Epithelial cell of umbilical artery (primary cell): ENCODE results near the gene CACNA1F. TPM values are rescaled to one million over a fixed set of nuclear protein-coding genes. Genes with fewer than 3 reads are reported as not detected.

Experiments used
- total RNA-seq: library from RNA; depleted of rRNA; stranded (reverse); fragments of >200 nt; gene quantifications from 2 replicates; pipeline ENCODE4 v1.2.3, GENCODE V29; 2014

Gene CACNA1F
- total RNA-seq = not detected in 2 replicates

GRCh38 chrX:49233176-49233575, at the start of gene CACNA1F:
Gene CACNA1F (minus strand): TSS chrX:49233340. CDS start chrX:49233309, 31 bp downstream.

GRCh38 chrX:49269767-49270248, 36.7 kb upstream of the CACNA1F start, which contains the start of gene PPP1R3F:
Gene PPP1R3F (plus strand): TSS chrX:49269793. CDS start chrX:49269870, 77 bp downstream.

GRCh38 chrX:49264460-49264859, 31.3 kb upstream of the CACNA1F start, which contains the start of gene FOXP3:
Gene FOXP3 (minus strand): TSS chrX:49264710. CDS start chrX:49258505, 6,205 bp downstream.

GRCh38 chrX:49199906-49200771, 33.0 kb downstream of the CACNA1F start, which contains the start of gene SYP:
Gene SYP (minus strand): TSS chrX:49200193. CDS start chrX:49200186, 7 bp downstream.

GRCh38 chrX:49186125-49187027, 46.8 kb downstream of the CACNA1F start, which contains the start of gene PRICKLE3:
Gene PRICKLE3 (minus strand): TSS chrX:49186373. CDS start chrX:49186297, 76 bp downstream.

GRCh38 chrX:49171752-49172279, 61.3 kb downstream of the CACNA1F start, which contains the start of gene PLP2:
Gene PLP2 (plus strand): TSS chrX:49171898. CDS start chrX:49172001, 103 bp downstream.

GRCh38 chrX:49162620-49163019, 70.5 kb downstream of the CACNA1F start, which contains the start of gene MAGIX:
Gene MAGIX (plus strand): TSS chrX:49162758. CDS start chrX:49162890, 132 bp downstream.

Other genes with a start within 250 kb of the CACNA1F start
- gene GRIPAP1, start 231.1 kb downstream of the CACNA1F start, total RNA-seq = 22.4 and 27.1 TPM in 2 replicates
- 15.3 and 18.1 TPM in 2 replicates for gene TFE3, start 190.0 kb downstream of the CACNA1F start, total RNA-seq
- gene CCDC120, start 174.3 kb downstream of the CACNA1F start, total RNA-seq = 0.61 and 0.65 TPM in 2 replicates
- 4.6 and 5.2 TPM in 2 replicates for gene PRAF2, start 159.3 kb downstream of the CACNA1F start, total RNA-seq
- 24.0 and 34.0 TPM in 2 replicates for gene WDR45, start 153.5 kb downstream of the CACNA1F start, total RNA-seq
- gene GPKOW, start 109.6 kb downstream of the CACNA1F start, total RNA-seq = 23.4 and 25.1 TPM in 2 replicates
- 0.65 and 1.7 TPM in 2 replicates for gene MAGIX, start 70.6 kb downstream of the CACNA1F start, total RNA-seq
- gene PLP2, start 61.4 kb downstream of the CACNA1F start, total RNA-seq = 7.8 and 13.3 TPM in 2 replicates
- gene PRICKLE3, start 47.0 kb downstream of the CACNA1F start, total RNA-seq = 5.2 and 6.2 TPM in 2 replicates
- under 0.01 and 0.15 TPM in 2 replicates for gene SYP, start 33.1 kb downstream of the CACNA1F start, total RNA-seq
- 8.1 and 10.6 TPM in 2 replicates for gene CCDC22, start 2.1 kb upstream of the CACNA1F start, total RNA-seq
- gene FOXP3, start 31.4 kb upstream of the CACNA1F start, total RNA-seq = not detected in 2 replicates
- 1.9 and 2.9 TPM in 2 replicates for gene PPP1R3F, start 36.5 kb upstream of the CACNA1F start, total RNA-seq
- not detected in 2 replicates for gene GAGE10, start 70.3 kb upstream of the CACNA1F start, total RNA-seq
- not detected in 2 replicates for gene GAGE12J, start 88.7 kb upstream of the CACNA1F start, total RNA-seq
- not detected in 2 replicates for gene GAGE13, start 98.2 kb upstream of the CACNA1F start, total RNA-seq